ENCODE measurements around the gene UBAC1. TPM values are rescaled to one million over a fixed set of nuclear protein-coding genes. Genes with fewer than 3 reads are reported as not detected.

UBAC1 gene
- total RNA-seq, 1 donor from 2014 or later: 41.9 TPM

DNA sequence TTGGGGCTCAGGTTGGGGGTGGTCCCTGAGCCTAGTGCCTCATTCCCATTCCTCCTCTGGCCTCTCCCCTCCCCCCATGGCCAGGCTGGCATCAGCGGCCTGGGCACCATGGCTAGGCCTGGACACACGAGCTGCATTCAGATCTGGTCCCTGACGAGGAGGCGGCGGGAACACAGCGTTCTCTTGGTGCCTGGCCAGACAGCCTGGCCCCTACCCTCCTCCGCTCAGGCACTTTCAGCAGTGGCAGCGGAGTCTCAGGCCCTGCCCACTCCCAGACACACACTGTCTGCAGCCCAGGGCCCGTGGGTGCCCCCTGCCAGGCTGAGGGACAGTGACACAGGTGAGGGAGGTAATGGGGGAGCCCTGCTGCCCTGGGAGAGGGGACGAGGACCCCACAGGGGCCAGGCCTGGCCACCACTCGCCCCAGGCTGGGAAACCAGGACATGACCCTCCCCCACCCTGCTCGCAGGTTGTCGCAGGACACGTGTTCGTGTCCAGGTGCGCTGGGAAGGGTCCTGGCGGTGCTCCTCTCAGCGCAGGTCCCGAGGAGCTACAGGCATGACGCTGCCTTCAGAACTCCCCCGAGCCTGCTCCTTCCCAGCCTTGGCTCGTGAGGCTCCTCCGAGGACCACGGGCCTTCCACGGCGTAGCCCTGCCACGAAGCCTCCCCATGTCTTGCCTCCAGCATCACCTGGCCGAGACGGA lies 19.9 kb upstream of the UBAC1 start:
- H3K4me1 Mint-ChIP-seq (ENCODE audit: low read depth): no peaks in the 10 kb centered on the region
- H3K27me3 Mint-ChIP-seq (ENCODE audit: insufficient read depth): peaks cover 6% of the 10 kb centered on the region
- no peak overlapping the region for H3K27ac Mint-ChIP-seq
- no peak overlapping the region for H3K4me3 Mint-ChIP-seq
- H3K9me3 Mint-ChIP-seq: no peaks in the 10 kb centered on the region
- no peaks in the 10 kb centered on the region for H3K36me3 Mint-ChIP-seq (ENCODE audit: low read depth)
- intact Hi-C loops (cut with micrococcal nuclease): no loop called here
- no peak for DNase-seq (ENCODE audit: low spot score)

DNA sequence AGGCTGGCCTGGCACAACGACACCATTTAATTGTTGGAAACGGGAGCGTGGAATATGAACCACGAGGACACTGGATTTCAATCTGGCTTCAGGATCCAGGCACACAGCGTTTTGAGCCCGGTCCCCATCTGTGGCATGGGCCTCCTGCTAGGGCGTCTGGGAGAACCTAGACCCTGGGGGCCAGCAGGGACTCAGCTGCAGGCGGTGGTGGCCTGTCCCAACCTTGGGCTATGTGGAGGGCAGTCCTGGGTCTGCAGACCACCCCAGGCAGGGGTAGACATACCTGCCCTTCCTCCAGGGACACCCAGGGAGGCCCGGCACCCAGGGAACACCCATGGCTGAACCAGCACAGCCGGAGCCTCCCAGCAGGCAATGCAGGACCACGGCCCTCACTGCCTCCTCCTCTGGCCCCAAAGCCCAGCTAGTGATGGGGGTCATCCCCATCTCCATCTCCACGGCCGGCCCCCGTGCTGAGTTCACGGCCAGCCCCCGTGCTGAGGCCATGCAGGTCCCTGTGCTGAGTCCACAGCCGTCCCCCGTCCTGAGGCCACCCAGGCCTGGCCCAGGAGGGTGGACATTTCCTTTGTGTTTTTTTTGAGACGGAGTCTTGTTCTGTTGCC lies 18.5 kb upstream of the UBAC1 start:
- Mint-ChIP-seq H3K27ac (no peak overlapping the region), H3K27me3 (ENCODE audit: insufficient read depth) (peaks cover 6% of the 10 kb centered on the region), H3K9me3 (no peaks in the 10 kb centered on the region), H3K4me3 (no peak overlapping the region), H3K36me3 (ENCODE audit: low read depth) (no peaks in the 10 kb centered on the region), H3K4me1 (ENCODE audit: low read depth) (no peaks in the 10 kb centered on the region)
- DNase-seq (ENCODE audit: low spot score): no peak
- intact Hi-C loops (cut with micrococcal nuclease): loop anchor here (10.0 kb wide), 1 partner anchor 275 kb away; the partner anchor contains the start of gene KCNT1

DNA sequence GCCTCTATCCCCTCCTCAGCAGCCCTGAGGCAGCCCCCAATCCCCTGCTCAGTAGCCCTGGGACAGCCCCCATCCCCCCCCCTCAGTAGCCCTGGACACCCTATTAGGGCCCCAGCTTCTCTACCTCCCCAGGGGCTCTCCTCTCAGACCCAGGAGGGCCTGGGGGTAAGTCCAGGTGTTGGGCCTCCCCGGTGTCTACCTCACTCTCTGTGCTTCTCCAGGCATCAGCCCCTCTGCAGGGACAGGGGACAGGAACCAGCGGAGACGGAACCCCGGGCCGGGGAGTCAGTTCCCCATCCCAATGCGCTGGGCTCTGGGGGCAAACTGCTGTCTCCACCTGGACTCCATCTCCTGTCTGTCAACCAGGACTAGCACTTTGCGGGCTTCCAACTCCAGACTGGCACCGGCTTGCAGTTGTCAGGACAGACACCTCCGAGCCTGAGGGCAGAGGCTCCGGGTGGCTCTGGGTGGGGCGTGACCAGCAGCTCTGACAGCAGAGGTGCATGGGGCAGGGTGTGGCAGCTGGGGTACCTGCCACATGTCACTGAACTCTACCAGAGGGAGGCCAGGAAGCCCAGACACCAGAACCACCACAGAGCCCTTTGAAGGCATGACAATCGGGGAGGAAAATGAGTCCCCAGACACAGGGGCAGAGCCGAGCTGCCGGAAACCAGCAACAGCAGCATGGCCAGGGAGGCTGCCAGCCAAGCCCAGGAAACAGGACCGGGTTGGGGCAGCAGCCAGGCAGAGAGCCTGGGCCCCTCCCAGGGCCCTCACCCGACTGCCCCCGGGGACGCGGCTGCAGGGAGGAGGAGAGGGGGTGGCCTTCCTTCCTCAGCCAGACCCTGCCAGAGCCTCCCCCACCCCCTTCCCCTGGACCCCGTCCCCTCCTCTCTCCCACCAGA lies 17.7 kb upstream of the UBAC1 start:
- intact Hi-C loops (cut with micrococcal nuclease): loop anchor here (10.0 kb wide), 1 partner anchor 274 kb away; the partner anchor contains the start of gene KCNT1
- H3K36me3 Mint-ChIP-seq (ENCODE audit: low read depth): no peaks in the 10 kb centered on the region
- no peaks in the 10 kb centered on the region for H3K9me3 Mint-ChIP-seq
- no peak overlapping the region for H3K4me3 Mint-ChIP-seq
- no peaks in the 10 kb centered on the region for H3K4me1 Mint-ChIP-seq (ENCODE audit: low read depth)
- H3K27me3 Mint-ChIP-seq (ENCODE audit: insufficient read depth): peaks cover 6% of the 10 kb centered on the region
- H3K27ac Mint-ChIP-seq: no peak overlapping the region
- DNase-seq (ENCODE audit: low spot score): peak; percentile 25

DNA sequence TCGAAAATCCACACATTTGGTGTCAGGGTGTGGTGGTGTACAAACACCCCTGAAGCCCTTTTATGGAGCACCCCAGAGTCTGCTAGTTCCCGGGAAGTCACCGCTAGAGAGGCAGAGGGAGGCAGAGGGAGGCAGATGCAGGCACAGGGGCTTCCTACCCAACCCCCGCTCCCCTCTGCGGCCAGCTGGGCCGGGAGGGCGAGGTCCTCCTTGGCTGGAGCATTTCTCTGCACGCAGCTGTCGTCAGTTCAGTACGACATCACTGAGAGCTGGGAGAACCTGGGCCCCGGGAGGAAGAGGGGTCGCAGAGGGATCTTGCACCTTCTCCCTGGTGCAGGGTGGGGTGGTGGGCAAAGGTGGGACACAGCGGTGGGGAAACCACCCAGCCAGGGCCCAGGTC lies 15.8 kb upstream of the UBAC1 start:
- no peaks in the 10 kb centered on the region for H3K36me3 Mint-ChIP-seq (ENCODE audit: low read depth)
- intact Hi-C loops (cut with micrococcal nuclease): loop anchor here (10.0 kb wide), 1 partner anchor 272 kb away; the partner anchor contains the start of gene KCNT1
- H3K4me3 Mint-ChIP-seq: no peak overlapping the region

DNA sequence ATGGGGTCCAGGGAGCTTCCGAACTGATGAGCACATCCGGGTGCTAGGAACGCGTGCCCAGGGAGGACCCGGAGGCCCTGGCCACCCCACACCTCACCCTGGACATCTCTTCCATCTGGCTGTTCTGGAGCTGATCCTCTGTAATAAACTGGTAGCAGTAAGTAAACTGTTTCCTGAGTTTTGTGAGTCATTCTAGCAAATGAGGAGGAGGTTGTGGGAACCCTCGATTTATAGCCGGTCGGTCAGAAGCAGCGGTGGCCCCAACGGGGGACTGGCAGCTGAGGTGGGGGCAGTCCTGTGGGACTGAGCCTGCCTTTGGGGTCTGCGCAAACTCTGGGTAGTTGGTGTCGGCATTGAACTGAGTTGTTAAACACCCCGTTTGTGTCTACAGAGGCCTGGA lies 15.4 kb upstream of the UBAC1 start:
- H3K27ac Mint-ChIP-seq: no peak overlapping the region
- H3K36me3 Mint-ChIP-seq (ENCODE audit: low read depth): no peaks in the 10 kb centered on the region

More for the DNA sequence above, 15.8 kb upstream of the UBAC1 start:
- Mint-ChIP-seq H3K9me3 (no peaks in the 10 kb centered on the region), H3K4me1 (ENCODE audit: low read depth) (no peaks in the 10 kb centered on the region), H3K27me3 (ENCODE audit: insufficient read depth) (peaks cover 4% of the 10 kb centered on the region), H3K27ac (no peak overlapping the region)
- DNase-seq (ENCODE audit: low spot score): no peak

DNA sequence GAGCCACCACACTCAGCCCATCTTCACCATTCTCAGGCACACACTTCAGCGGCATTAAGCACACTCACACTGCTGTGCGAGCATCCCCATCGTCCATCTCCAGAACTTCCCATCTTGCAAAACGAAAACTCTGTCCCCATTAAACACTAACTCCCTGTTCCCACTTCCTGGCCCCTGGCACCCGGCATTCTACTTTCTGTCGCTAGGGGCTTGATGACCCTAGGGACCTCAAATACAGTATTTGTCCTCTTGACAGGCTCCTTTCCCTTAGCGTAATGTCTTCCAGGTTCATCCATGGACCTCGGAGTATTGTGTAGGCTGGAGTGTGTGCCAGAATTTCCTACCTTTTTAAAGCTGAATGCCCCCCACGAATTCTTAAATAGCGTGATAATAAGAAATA lies 14.7 kb upstream of the UBAC1 start:
- Mint-ChIP-seq H3K27me3 (ENCODE audit: insufficient read depth) (peaks cover 4% of the 10 kb centered on the region), H3K9me3 (no peaks in the 10 kb centered on the region), H3K4me1 (ENCODE audit: low read depth) (no peaks in the 10 kb centered on the region), H3K4me3 (no peak overlapping the region), H3K36me3 (ENCODE audit: low read depth) (no peaks in the 10 kb centered on the region), H3K27ac (no peak overlapping the region)
- intact Hi-C loops (cut with micrococcal nuclease): loop anchor here (10.0 kb wide), 1 partner anchor 271 kb away; the partner anchor contains the start of gene KCNT1
- DNase-seq (ENCODE audit: low spot score): no peak

More for the DNA sequence above, 15.4 kb upstream of the UBAC1 start:
- H3K9me3 Mint-ChIP-seq: no peaks in the 10 kb centered on the region
- no peak overlapping the region for H3K4me3 Mint-ChIP-seq
- intact Hi-C loops (cut with micrococcal nuclease): loop anchor here (10.0 kb wide), 1 partner anchor 272 kb away; the partner anchor contains the start of gene KCNT1
- DNase-seq (ENCODE audit: low spot score): no peak
- H3K4me1 Mint-ChIP-seq (ENCODE audit: low read depth): no peaks in the 10 kb centered on the region
- peaks cover 4% of the 10 kb centered on the region for H3K27me3 Mint-ChIP-seq (ENCODE audit: insufficient read depth)

DNA sequence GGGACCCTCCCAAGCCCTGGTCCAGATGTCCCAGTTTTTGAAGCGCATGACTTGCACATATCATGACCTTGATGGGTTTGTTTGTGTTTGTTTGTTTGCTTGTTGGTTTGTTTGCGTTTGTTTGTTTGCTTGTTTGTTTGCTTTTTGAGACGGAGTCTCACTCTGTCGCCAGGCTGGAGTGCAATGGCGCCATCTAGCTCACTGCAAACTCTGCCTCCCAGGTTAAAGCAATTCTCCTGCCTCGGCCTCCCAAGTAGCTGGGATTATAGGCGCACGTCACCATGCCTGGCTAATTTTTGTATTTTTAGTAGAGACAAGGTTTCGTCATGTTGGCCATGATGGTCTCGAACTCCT lies 13.0 kb upstream of the UBAC1 start:
- DNase-seq (ENCODE audit: low spot score): no peak
- H3K4me1 Mint-ChIP-seq (ENCODE audit: low read depth): no peaks in the 10 kb centered on the region
- H3K9me3 Mint-ChIP-seq: no peaks in the 10 kb centered on the region
- H3K4me3 Mint-ChIP-seq: no peak overlapping the region
- intact Hi-C loops (cut with micrococcal nuclease): loop anchor here (10.0 kb wide), 1 partner anchor 269 kb away; the partner anchor contains the start of gene KCNT1
- H3K36me3 Mint-ChIP-seq (ENCODE audit: low read depth): no peaks in the 10 kb centered on the region
- peaks cover 4% of the 10 kb centered on the region for H3K27me3 Mint-ChIP-seq (ENCODE audit: insufficient read depth)
- no peak overlapping the region for H3K27ac Mint-ChIP-seq

DNA sequence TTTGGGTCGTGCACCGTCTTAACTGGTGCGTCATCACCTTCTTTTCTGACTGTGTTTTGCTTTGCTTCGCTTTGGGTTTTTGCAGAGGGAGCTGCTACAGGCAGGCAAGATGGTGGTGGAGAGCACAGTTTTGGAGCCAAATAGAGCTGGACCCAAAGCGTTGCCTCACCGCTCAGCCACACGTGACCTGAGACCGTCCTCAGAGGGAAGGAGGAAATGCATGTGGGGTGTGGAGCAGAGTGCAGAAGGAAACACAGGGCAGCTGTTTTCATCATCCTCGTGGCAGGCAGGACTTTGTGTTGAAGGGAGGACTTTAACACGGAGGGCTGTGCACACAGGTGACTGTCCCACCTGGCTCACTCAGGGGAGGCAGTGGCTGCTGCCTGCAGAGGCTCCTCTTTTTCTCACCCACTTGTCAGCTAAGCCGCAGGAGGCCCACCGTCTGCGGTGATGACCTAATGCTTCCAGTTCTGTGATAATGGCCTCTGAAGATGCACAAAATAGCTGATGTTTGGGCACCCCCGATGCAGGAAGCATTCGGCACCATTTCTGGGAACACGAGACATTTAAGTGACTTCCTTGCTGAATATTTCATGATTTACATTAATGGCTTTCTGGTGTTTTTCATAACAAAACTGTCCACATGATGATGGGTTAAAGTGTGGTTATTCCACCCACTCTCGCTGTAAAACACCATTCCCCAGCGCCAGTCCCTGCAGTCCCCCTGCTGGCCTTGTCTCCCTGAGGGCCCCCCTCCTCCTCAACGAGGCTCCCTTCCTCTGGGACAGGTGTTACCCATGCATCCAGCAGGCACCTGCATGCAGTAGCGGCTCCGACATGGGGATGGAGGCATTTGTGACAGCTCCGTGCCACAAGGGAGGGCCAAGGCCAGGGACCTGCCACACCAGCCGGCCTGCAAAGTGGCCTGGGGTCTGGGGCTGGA lies 12.4 kb upstream of the UBAC1 start:
- Mint-ChIP-seq H3K9me3 (no peaks in the 10 kb centered on the region), H3K27me3 (ENCODE audit: insufficient read depth) (no peaks in the 10 kb centered on the region), H3K36me3 (ENCODE audit: low read depth) (no peaks in the 10 kb centered on the region), H3K4me1 (ENCODE audit: low read depth) (no peaks in the 10 kb centered on the region), H3K27ac (no peak overlapping the region), H3K4me3 (no peak overlapping the region)
- intact Hi-C loops (cut with micrococcal nuclease): loop anchor here (10.0 kb wide), 1 partner anchor 269 kb away; the partner anchor contains the start of gene KCNT1
- DNase-seq (ENCODE audit: low spot score): no peak

DNA sequence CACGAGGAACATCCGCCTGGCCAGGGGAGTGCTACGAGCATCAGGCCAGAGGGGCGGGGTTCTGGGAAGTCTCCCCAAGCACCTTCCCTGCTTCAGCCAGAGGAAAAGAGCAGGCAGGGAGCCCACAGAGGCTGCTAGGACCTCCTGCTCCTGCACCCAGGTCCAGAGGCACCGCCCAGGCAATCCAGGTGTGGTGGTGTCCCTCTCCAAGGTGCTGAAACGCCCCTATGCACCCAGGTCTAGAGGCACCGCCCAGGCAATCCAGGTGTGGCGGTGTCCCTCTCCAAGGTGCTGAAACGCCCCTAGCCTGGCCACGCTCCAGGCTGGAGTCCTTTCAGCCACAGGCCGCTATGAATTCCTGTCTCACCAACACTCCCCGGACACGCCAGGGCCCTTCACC lies 10.7 kb upstream of the UBAC1 start:
- H3K4me3 Mint-ChIP-seq: no peak overlapping the region
- peaks cover 4% of the 10 kb centered on the region for H3K27me3 Mint-ChIP-seq (ENCODE audit: insufficient read depth)
- no peak overlapping the region for H3K27ac Mint-ChIP-seq
- no peaks in the 10 kb centered on the region for H3K36me3 Mint-ChIP-seq (ENCODE audit: low read depth)
- H3K9me3 Mint-ChIP-seq: no peaks in the 10 kb centered on the region
- DNase-seq (ENCODE audit: low spot score): peak; percentile 32
- peaks cover 9% of the 10 kb centered on the region for H3K4me1 Mint-ChIP-seq (ENCODE audit: low read depth)
- intact Hi-C loops (cut with micrococcal nuclease): loop anchor here (10.0 kb wide), 1 partner anchor 267 kb away; the partner anchor contains the start of gene KCNT1

DNA sequence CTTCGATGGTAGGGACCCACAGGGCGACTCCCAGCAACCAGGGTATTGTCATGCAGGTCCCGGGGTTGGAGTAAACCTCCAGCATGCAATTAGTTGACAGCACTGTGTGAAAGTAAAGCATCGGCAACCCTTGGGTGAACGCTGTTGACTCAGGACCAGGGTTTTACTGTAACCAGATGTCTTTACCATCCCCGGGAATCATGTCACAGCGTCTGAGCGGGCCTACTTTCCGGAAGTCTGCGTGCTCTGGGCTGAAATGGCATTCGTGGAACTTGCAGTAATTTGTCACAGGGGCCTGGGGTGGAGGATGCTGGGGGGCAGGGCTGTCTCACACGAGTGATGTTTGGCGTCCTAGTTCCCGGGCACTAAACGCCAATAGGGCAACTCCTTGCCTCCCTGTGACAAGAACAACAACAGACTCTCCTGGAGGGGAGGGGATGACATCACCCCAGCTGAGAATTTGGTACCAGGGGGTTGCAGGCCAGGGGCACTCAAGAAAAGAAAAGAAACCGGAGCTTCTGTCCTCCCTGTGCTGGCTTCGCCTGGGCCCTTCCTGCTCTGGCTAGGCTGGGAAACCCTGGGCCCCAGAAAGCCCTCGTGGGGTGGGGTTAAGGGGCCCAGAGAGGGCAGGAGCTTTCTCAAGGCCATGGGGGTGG lies 10.1 kb upstream of the UBAC1 start:
- intact Hi-C loops (cut with micrococcal nuclease): loop anchor here (10.0 kb wide), 1 partner anchor 266 kb away; the partner anchor contains the start of gene KCNT1

DNA sequence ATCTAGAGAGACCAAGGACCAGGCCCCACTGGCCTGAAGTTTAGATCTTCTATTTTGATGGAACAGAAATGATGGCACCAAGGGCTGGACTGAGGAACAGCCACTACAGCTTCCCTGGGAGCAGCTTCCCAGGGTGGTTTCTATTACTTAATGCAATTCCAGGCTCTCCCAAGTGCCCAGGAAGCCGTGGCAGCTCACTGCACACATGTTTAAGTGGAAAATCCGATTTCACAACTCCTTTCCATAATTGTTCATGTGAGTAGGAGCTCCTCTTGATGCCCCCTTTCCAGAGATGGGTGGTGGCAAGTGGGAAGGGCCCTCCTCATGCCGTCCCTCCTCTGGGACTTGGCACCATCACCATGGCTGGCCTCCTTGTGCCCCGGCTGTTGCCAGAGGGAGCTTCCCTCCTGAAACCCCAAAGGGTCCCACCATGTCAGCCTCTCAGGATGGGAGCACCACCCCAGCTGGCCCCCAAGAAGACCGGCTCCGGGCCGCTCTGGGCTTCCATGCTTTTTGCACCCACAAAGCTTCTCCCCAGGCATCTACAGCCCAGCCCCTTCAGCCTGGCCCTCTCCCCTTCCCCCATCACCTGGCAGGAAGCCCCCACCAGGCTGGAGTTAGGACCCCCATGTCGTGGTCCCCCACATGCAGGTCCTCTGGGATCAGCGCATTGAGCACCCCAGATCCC lies 9.1 kb upstream of the UBAC1 start:
- no peaks in the 10 kb centered on the region for H3K9me3 Mint-ChIP-seq
- intact Hi-C loops (cut with micrococcal nuclease): loop anchor here (10.0 kb wide), 1 partner anchor 265 kb away; the partner anchor contains the start of gene KCNT1
- H3K27me3 Mint-ChIP-seq (ENCODE audit: insufficient read depth): peaks cover 4% of the 10 kb centered on the region
- no peaks in the 10 kb centered on the region for H3K36me3 Mint-ChIP-seq (ENCODE audit: low read depth)
- DNase-seq (ENCODE audit: low spot score): no peak
- peaks cover 9% of the 10 kb centered on the region for H3K4me1 Mint-ChIP-seq (ENCODE audit: low read depth)
- no peak overlapping the region for H3K27ac Mint-ChIP-seq
- no peak overlapping the region for H3K4me3 Mint-ChIP-seq

More for the DNA sequence above, 10.1 kb upstream of the UBAC1 start:
- no peak overlapping the region for H3K4me3 Mint-ChIP-seq
- no peak overlapping the region for H3K27ac Mint-ChIP-seq
- no peaks in the 10 kb centered on the region for H3K9me3 Mint-ChIP-seq
- peaks cover 4% of the 10 kb centered on the region for H3K27me3 Mint-ChIP-seq (ENCODE audit: insufficient read depth)
- H3K4me1 Mint-ChIP-seq (ENCODE audit: low read depth): peaks cover 9% of the 10 kb centered on the region
- DNase-seq (ENCODE audit: low spot score): no peak
- no peaks in the 10 kb centered on the region for H3K36me3 Mint-ChIP-seq (ENCODE audit: low read depth)

Data from activated T-helper 1 cell treated with anti-CD3 and anti-CD28 coated beads, Interleukin-12 subunit alpha, Interleukin-12 subunit beta, Interleukin-2, Interleukin-4 antibody, amounts not matched to agents 30 ng/mL and 10 ng/mL and 1 ng/mL, durations not matched to agents 14 hours and 24 hours and 36 hours (primary cell).